AG09319 (cell line): ENCODE data around the gene KCNK3.

Source experiments
- DNase-seq: peaks from one replicate; pipeline ENCODE4 v3.0.0-alpha.2; 2010; ENCODE audit warnings: low read depth; ENCODE audit errors: extremely low read depth
- TF ChIP-seq, protein P1 (sequence below): IDR thresholded peaks from 2 replicates; pipeline ENCODE4 v1.5.1; 2011; ENCODE audit warnings: low read depth, mild to moderate bottlenecking, inconsistent platforms, low read length, moderate library complexity

Gene KCNK3

DNA sequence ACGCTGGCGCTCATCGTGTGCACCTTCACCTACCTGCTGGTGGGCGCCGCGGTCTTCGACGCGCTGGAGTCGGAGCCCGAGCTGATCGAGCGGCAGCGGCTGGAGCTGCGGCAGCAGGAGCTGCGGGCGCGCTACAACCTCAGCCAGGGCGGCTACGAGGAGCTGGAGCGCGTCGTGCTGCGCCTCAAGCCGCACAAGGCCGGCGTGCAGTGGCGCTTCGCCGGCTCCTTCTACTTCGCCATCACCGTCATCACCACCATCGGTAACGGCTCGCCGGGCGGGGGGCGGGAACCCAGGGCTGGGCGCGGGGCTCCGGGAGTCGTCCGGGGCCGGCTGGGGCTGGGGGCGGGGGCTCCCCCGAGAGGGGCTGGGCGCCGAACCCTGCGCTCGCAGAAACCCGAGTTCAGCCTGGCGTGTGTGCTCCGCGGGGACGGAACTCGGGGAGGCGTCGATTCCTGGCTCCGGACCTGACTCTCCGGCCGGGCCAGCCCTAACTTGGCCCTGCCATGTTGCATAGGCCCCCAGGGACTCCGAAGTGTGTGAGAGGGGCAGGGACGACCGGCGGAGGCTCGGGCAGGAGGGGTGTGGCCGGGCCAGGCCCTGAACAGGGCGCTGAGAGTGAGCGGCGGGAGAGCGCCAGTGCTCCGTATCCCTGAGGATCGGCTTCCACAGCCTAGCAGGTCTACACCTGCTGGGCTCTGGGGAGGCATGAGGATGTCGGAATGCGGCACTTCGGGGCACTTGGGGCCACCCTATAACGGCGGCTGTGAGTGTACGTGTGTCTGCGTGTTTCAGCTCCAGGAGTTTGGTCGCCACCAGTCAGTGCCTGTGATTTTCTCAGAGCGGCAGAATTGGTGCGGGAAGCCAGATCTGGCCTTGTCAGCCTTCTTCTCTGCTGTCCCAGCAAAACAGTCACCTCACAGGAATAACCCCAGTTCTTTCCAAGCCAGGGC is 651 bp downstream of the KCNK3 start:
- TF ChIP-seq, protein P1, sequence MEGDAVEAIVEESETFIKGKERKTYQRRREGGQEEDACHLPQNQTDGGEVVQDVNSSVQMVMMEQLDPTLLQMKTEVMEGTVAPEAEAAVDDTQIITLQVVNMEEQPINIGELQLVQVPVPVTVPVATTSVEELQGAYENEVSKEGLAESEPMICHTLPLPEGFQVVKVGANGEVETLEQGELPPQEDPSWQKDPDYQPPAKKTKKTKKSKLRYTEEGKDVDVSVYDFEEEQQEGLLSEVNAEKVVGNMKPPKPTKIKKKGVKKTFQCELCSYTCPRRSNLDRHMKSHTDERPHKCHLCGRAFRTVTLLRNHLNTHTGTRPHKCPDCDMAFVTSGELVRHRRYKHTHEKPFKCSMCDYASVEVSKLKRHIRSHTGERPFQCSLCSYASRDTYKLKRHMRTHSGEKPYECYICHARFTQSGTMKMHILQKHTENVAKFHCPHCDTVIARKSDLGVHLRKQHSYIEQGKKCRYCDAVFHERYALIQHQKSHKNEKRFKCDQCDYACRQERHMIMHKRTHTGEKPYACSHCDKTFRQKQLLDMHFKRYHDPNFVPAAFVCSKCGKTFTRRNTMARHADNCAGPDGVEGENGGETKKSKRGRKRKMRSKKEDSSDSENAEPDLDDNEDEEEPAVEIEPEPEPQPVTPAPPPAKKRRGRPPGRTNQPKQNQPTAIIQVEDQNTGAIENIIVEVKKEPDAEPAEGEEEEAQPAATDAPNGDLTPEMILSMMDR, result no peak
- DNase-seq, result no peak

DNA sequence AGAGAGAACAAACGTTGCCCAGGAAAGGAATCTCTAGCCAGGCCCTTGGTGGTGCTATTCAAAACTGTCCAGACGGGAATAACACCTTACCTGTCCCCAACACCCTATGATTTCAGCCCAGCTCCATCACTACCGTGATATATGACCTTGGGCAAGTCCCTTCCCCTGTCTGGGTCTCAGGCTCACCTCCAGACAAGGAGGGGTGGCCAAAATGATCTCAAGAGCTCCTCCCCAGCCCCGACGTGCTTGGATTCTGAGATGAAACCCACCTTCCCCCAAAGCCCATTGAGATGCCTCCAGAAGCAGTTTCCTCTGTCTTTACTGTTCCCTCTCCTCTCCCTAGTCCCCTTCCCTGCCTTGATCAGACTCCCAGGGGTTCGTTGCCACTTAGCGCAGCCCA is 1.5 kb downstream of the KCNK3 start:
- TF ChIP-seq, protein P1, result no peak
- DNase-seq, result no peak

DNA sequence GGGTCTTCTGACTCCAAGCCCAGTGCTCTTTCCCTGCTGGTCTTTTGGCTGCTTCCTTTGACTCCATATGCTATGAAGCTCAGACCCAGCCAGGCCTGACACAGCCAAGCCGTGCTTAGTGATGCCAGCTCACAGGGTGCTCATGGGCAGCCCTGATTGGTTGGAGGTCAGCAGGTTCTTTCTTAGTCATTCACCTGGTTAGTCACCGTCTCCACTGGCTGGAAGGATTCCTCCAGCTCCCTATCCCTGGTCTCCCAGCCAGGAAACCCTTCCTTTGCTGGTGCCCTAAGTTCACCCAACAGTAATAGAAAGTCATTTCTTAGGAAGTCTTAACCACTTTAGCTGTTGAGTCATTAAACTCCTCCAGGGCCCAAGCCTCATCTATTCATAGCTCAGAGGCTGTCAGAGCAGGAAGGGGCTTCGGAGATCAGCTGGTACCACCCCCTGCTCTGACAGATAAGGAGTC is 3.9 kb downstream of the KCNK3 start:
- TF ChIP-seq, protein P1, result no peak
- no peak for DNase-seq

DNA sequence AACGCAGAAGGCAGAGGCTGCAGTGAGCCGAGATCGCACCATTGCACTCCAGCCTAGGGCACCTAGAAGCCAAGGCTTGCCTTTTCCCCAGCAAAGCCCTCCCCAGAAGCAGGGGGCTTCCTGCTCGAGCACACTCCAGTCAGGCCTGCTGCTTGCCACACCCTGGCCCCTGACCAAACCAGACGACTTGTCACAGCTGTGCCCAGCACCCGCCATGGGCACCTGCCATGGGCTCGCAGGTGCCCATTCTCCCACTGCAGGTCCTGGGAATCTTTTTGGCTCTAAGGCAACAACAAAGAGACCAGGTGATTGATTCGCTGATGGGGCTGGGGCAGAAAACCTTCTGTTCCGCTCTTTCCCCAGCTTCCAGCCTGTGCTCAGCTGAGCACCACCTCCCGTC is 4.9 kb downstream of the KCNK3 start:
- no peak for DNase-seq
- TF ChIP-seq, protein P1, result no peak

DNA sequence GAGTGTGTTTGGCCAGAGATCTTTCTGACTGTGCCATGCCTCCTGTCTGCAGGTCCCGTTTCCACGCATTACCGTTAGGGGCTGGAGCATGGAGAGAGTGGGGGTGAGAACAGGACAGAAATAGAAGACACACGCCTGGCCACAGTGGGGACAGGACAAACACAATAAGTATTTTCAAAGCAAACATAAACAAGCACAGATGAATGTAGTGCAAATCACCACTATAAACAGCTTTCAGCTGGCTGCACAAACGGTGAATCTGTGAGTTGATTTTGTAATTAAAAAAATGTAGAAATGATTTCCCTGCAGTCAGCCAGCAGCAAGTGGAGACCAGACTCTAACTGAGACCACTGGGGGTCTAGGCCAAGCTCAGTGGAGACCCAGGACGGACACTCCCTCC is 6.8 kb downstream of the KCNK3 start:
- TF ChIP-seq, protein P1, result no peak
- DNase-seq, result no peak

DNA sequence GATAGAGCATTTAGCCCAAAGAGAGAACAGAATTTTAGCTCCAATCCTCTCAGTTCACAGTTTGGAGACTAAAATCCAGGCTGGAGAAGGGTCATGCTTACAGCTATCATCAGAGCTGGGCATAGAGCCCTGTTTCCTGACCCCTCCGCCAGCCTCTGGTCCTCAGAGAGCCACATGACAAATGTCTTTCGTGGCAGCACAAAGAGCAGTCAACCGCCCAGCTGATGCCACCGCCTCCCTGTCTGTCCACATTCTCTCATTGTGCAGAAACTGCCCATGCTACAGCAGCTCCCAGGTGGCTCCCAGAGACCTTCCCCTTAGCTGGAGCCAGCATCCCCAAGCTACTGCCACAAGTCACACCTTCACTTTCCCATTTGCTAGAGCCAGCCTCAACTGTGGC is 7.6 kb downstream of the KCNK3 start:
- TF ChIP-seq, protein P1, result no peak
- DNase-seq, result no peak

DNA sequence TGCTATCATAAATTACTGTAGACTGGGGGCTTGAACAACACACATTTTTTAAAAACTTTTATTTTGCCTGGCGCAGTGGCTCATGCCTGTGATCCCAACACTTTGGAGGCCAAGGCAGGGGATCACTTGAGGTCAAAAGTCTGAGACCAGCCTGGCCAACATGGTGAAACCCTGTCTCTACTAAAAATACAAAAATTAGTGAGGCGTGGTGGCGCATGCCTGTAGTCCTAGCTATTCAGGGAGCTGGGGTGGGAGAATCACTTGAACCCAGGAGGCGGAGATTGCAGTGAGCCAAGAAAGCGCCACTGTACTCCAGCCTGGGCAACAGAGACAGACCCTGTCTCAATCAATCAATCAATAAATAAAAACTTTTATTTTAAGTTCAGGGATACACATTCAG is 9.1 kb downstream of the KCNK3 start:
- DNase-seq, result no peak
- TF ChIP-seq, protein P1, result no peak
